ENCODE data around the gene SLC9A6. TPM values are rescaled to one million over a fixed set of nuclear protein-coding genes. Genes with fewer than 3 reads are reported as not detected.

Gene SLC9A6
- total and polyA plus RNA-seq, 2 donors (not counting 3 experiments of a cell fraction or from before 2014, with no cell fraction given) = 8.1 to 15.5 TPM

DNA sequence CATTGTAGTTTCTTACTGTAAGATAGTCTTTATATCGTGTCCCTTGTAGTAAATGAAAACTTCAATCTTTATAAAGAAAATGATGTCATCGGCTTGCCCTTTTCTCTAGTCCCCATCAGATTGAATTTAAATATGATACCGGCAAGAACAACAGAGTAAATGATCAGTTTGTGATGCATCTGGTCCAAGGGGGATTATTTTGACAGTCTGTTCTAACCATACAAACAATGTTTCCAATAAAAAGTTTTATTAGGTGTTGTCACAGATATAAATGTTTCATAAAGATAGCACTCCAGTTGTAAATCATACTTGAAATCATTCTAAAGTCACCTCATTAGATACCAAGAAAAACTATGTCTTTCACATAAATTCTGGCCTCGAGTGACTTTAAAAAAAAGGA lies 72.3 kb downstream of the SLC9A6 start:
- H3K9ac ChIP-seq (replicated peaks; ENCODE audit: extremely low read depth, insufficient read depth, low read length) = no peak overlapping the region
- H4K20me1 ChIP-seq (replicated peaks; ENCODE audit: control insufficient read depth, extremely low read depth, insufficient read depth, low read length) = no peaks in the 10 kb centered on the region
- H3K27me3 ChIP-seq (ENCODE audit: control insufficient read depth in 2 of 2, insufficient read depth in 2 of 2, low read length in 2 of 2) = no peaks in the 10 kb centered on the region
- H3K27ac ChIP-seq (ENCODE audit: insufficient read depth, low read depth, low read length) = no peak overlapping the region
- H3K4me2 ChIP-seq (ENCODE audit: insufficient read depth, low read length) = no peak overlapping the region
- CTCF ChIA-PET = interaction anchor here (1.0 to 1.2 kb wide), 3 partner anchors 29 to 105 kb away, joined by 3 read pairs; no protein-coding TSS in a partner anchor
- BruUV-seq (replicated peaks) = no TSS peak
- intact Hi-C loops (cut with micrococcal nuclease) = loop anchor here (5.0 kb wide), 1 partner anchor 90 kb away; the partner anchor contains the start of gene FHL1
- H3K9me1 ChIP-seq (replicated peaks; ENCODE audit: control insufficient read depth, extremely low read depth, insufficient read depth, low read length) = no peaks in the 10 kb centered on the region
- DNase-seq (ENCODE audit: low read depth, low spot score) = no peak
- H3K4me3 ChIP-seq (replicated peaks in 1 of 3; ENCODE audit: insufficient read depth in 1 of 3, low read depth in 1 of 3, low read length in 3 of 3) = no peak overlapping the region
- POLR2A ChIA-PET = interaction anchor here (0.7 kb wide), 1 partner anchor 536 kb away, joined by 5 read pairs; no protein-coding TSS in a partner anchor
- no peaks in the 10 kb centered on the region for H3K36me3 ChIP-seq (ENCODE audit: control insufficient read depth in 2 of 2, extremely low read depth in 1 of 2, insufficient read depth in 2 of 2, low read length in 2 of 2)
- H2AFZ ChIP-seq (ENCODE audit: low read depth, low read length) = no peak overlapping the region
- no peak for TF ChIP-seq JUN (IDR thresholded peaks at IDR 0.05; ENCODE audit: borderline replicate concordance, insufficient read depth, insufficient read length, low read depth)
- TF ChIP-seq, protein P1, sequence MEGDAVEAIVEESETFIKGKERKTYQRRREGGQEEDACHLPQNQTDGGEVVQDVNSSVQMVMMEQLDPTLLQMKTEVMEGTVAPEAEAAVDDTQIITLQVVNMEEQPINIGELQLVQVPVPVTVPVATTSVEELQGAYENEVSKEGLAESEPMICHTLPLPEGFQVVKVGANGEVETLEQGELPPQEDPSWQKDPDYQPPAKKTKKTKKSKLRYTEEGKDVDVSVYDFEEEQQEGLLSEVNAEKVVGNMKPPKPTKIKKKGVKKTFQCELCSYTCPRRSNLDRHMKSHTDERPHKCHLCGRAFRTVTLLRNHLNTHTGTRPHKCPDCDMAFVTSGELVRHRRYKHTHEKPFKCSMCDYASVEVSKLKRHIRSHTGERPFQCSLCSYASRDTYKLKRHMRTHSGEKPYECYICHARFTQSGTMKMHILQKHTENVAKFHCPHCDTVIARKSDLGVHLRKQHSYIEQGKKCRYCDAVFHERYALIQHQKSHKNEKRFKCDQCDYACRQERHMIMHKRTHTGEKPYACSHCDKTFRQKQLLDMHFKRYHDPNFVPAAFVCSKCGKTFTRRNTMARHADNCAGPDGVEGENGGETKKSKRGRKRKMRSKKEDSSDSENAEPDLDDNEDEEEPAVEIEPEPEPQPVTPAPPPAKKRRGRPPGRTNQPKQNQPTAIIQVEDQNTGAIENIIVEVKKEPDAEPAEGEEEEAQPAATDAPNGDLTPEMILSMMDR (IDR thresholded peaks at IDR 0.05; ENCODE audit: extremely low read depth in 1 of 2, insufficient read depth in 1 of 2, low read depth in 1 of 2, low read length in 2 of 2) = no peak
- H3K4me1 ChIP-seq (ENCODE audit: control insufficient read depth, extremely low read depth, insufficient read depth, low read length) = peaks cover 14% of the 10 kb centered on the region
- dilution Hi-C loops (cut with MboI; ENCODE audit: extremely low pct_ligation_motif_present, low sequenced_read_pairs) = no loop called here
- no peaks in the 10 kb centered on the region for H3K9me3 ChIP-seq (replicated peaks; ENCODE audit: control insufficient read depth, insufficient read depth, low read length)
- no peaks in the 10 kb centered on the region for H3K79me2 ChIP-seq (ENCODE audit: control insufficient read depth, insufficient read depth, low read length)
- no peak for FAIRE-seq

DNA sequence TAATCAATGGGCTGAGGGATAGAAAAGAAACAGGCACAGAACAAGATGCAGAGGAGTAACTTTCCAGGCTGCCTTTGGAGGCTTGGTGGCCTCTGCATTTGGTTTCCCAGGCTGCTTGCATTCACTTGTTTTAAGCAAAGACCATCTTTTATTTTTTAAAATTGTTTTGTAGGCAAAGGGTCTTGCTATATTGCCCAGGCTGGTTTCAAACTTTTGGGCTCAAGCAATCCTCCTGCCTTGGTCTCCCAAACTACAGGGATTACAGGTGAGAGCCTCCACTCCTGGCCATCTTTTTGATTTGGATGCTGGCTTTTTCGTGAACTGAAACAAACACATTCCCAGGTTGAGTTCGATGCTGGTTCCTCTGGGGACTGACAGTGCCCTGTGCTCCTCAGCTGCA lies 74.1 kb downstream of the SLC9A6 start:
- POLR2A ChIA-PET = no interaction called here
- no peak for FAIRE-seq

More for the DNA sequence above, 74.1 kb downstream of the SLC9A6 start:
- Histone ChIP-seq H3K9me1 (replicated peaks; ENCODE audit: control insufficient read depth, extremely low read depth, insufficient read depth, low read length) (no peaks in the 10 kb centered on the region), H3K27ac (ENCODE audit: insufficient read depth, low read depth, low read length) (no peak overlapping the region), H3K9me3 (replicated peaks; ENCODE audit: control insufficient read depth, insufficient read depth, low read length) (no peaks in the 10 kb centered on the region), H3K79me2 (ENCODE audit: control insufficient read depth, insufficient read depth, low read length) (no peaks in the 10 kb centered on the region), H3K4me3 (replicated peaks in 1 of 3; ENCODE audit: insufficient read depth in 1 of 3, low read depth in 1 of 3, low read length in 3 of 3) (no peak overlapping the region), H3K9ac (replicated peaks; ENCODE audit: extremely low read depth, insufficient read depth, low read length) (no peak overlapping the region), H2AFZ (ENCODE audit: low read depth, low read length) (no peak overlapping the region), H3K4me2 (ENCODE audit: insufficient read depth, low read length) (no peak overlapping the region), H3K4me1 (ENCODE audit: control insufficient read depth, extremely low read depth, insufficient read depth, low read length) (peaks cover 17% of the 10 kb centered on the region), H3K36me3 (ENCODE audit: control insufficient read depth in 2 of 2, extremely low read depth in 1 of 2, insufficient read depth in 2 of 2, low read length in 2 of 2) (no peaks in the 10 kb centered on the region), H4K20me1 (replicated peaks; ENCODE audit: control insufficient read depth, extremely low read depth, insufficient read depth, low read length) (no peaks in the 10 kb centered on the region), H3K27me3 (ENCODE audit: control insufficient read depth in 2 of 2, insufficient read depth in 2 of 2, low read length in 2 of 2) (no peaks in the 10 kb centered on the region)
- TF ChIP-seq POLR2AphosphoS5 (IDR thresholded peaks at IDR 0.05; ENCODE audit: insufficient read depth, low read depth, low read length) (no peak), MYC (IDR thresholded peaks at IDR 0.05; ENCODE audit: low read depth, low read length) (no peak), JUN (IDR thresholded peaks at IDR 0.05; ENCODE audit: borderline replicate concordance, insufficient read depth, insufficient read length, low read depth) (no peak), FOS (IDR thresholded peaks at IDR 0.05; ENCODE audit: borderline replicate concordance, insufficient read depth, low read length) (no peak), GATA2 (IDR thresholded peaks at IDR 0.05; ENCODE audit: insufficient read depth, insufficient read length, low read depth, low read length) (no peak)
- TF ChIP-seq, protein P1 (IDR thresholded peaks at IDR 0.05; ENCODE audit: extremely low read depth in 1 of 2, insufficient read depth in 1 of 2, low read depth in 1 of 2, low read length in 2 of 2) = no peak
- TF ChIP-seq, protein P2, sequence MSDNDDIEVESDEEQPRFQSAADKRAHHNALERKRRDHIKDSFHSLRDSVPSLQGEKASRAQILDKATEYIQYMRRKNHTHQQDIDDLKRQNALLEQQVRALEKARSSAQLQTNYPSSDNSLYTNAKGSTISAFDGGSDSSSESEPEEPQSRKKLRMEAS (IDR thresholded peaks at IDR 0.05; ENCODE audit: insufficient read depth, insufficient read length) = no peak
- CTCF ChIA-PET = no interaction called here
- dilution Hi-C loops (cut with MboI; ENCODE audit: extremely low pct_ligation_motif_present, low sequenced_read_pairs) (no loop called here), intact Hi-C loops (cut with micrococcal nuclease) (loop anchor here (5.0 kb wide), 1 partner anchor 88 kb away; the partner anchor contains the start of gene FHL1)
- DNase-seq (ENCODE audit: low read depth, low spot score) = no peak
- BruUV-seq (replicated peaks) = no TSS peak

Data from endothelial cell of umbilical vein (primary cell).